Chondrocyte (in vitro differentiated cells): ENCODE data around the gene RGS10. TPM values are rescaled to one million over a fixed set of nuclear protein-coding genes. Genes with fewer than 3 reads are reported as not detected.

ENCODE experiments used
- DNase-seq: peaks from one replicate; pipeline ENCODE4 v3.0.0; 2021; ENCODE audit warnings: mixed read lengths, low spot score
- H3K27ac Mint-ChIP-seq: one replicate; pipeline ENCODE4 v1.8.0; 2021; ENCODE audit warnings: mild to moderate bottlenecking, moderate library complexity, mixed read lengths; ENCODE audit not compliant: unreplicated experiment
- H3K27me3 Mint-ChIP-seq: 2 replicates; pipeline ENCODE4 v1.8.0; 2021; ENCODE audit warnings: low read depth, mixed read lengths
- H3K36me3 Mint-ChIP-seq: 2 replicates; pipeline ENCODE4 v1.8.0; 2021; ENCODE audit warnings: low read depth, mixed read lengths
- H3K4me1 Mint-ChIP-seq: 2 replicates; pipeline ENCODE4 v1.8.0; 2021; ENCODE audit warnings: low read depth, mild to moderate bottlenecking, mixed read lengths
- H3K4me3 Mint-ChIP-seq: one replicate; pipeline ENCODE4 v1.8.0; 2021; ENCODE audit warnings: mild to moderate bottlenecking, moderate library complexity, mixed read lengths; ENCODE audit not compliant: unreplicated experiment
- H3K9me3 Mint-ChIP-seq: 2 replicates; pipeline ENCODE4 v1.8.0; 2021; ENCODE audit warnings: low read depth, mixed read lengths
- total RNA-seq: library from RNA; stranded (reverse); gene quantifications from 3 replicates; pipeline ENCODE4 v1.2.1, GENCODE V29; 2021
- TF ChIP-seq, protein P1 (sequence below): fragments of 200-600 bp; sonication (generic); IDR thresholded peaks from 2 replicates; pipeline ENCODE4 v1.5.0; 2021; ENCODE audit warnings: antibody characterized with exemption, mild to moderate bottlenecking, moderate library complexity

RGS10 gene
- total RNA-seq, 1 donor from 2014 or later = 19.7 TPM

DNA sequence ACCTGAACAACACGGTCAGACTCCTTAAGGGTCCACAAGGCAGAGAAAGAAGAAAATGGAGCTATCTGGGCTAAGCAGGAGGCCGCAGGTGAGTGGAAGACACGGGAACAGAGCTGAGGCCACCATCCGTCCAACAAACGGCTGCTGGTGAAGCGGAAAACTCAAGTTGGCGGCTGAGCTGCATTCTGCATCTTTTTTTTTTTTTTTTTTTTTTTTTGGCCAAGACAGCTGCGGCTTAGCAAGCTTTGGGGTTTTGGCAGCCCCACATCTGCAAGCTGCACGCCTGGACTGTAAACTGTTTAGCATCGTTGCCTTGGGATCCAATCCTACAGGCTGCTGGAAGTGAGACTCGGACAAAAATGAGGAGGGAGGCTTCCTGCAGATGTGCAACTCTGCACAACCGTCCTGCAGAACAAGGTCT is 37.4 kb downstream of the RGS10 start:
- DNase-seq = no peak
- TF ChIP-seq, protein P1, sequence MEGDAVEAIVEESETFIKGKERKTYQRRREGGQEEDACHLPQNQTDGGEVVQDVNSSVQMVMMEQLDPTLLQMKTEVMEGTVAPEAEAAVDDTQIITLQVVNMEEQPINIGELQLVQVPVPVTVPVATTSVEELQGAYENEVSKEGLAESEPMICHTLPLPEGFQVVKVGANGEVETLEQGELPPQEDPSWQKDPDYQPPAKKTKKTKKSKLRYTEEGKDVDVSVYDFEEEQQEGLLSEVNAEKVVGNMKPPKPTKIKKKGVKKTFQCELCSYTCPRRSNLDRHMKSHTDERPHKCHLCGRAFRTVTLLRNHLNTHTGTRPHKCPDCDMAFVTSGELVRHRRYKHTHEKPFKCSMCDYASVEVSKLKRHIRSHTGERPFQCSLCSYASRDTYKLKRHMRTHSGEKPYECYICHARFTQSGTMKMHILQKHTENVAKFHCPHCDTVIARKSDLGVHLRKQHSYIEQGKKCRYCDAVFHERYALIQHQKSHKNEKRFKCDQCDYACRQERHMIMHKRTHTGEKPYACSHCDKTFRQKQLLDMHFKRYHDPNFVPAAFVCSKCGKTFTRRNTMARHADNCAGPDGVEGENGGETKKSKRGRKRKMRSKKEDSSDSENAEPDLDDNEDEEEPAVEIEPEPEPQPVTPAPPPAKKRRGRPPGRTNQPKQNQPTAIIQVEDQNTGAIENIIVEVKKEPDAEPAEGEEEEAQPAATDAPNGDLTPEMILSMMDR = no peak
- Mint-ChIP-seq H3K27me3 (no peaks in the 10 kb centered on the region), H3K4me3 (no peak overlapping the region), H3K36me3 (peaks cover 4% of the 10 kb centered on the region), H3K9me3 (no peaks in the 10 kb centered on the region), H3K27ac (no peak overlapping the region), H3K4me1 (peaks cover 2% of the 10 kb centered on the region)

DNA sequence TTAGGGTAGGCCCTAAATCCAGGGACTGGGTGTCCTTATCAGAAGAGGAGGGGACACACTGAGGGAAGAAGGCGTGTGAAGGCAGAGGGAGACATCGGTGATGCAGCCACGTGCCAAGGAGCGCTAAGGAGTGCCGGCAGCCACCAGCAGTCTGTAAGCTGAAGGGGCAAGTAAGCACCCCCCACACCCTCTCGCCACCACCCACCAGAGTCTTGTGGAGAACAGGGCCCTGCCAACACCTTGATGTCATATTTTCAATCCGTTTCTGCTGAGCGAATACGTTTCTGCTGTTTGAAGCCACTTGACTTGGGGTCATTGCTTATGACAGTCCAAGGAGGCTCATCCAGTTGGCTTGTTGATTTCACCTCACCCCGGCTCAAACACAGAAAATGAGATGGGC is 37.9 kb downstream of the RGS10 start:
- no peak overlapping the region for H3K27ac Mint-ChIP-seq
- H3K27me3 Mint-ChIP-seq = no peaks in the 10 kb centered on the region
- TF ChIP-seq, protein P1 = no peak

DNA sequence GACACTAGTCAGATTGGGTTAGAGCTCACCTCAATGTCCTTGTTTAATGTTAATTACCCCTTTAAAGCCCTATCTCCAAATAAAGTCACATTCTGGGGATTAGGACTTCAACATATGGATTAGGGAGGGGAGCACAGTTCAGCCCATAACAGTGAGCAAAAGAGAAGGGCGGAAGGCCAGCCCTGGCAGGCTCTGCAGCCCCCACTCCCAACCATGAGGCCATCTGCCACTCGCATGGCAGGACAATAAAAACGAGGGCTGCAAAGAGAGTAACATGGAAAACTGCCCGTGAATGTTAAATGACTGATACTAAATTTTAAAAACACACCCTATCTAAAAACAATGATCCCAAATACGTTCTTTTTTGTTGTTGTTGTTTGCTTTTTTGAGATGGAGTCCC is 38.7 kb downstream of the RGS10 start:
- TF ChIP-seq, protein P1 = no peak
- no peak overlapping the region for H3K27ac Mint-ChIP-seq
- H3K4me1 Mint-ChIP-seq = peaks cover 4% of the 10 kb centered on the region
- no peak overlapping the region for H3K4me3 Mint-ChIP-seq
- no peak for DNase-seq
- H3K36me3 Mint-ChIP-seq = peaks cover 3% of the 10 kb centered on the region
- H3K9me3 Mint-ChIP-seq = no peaks in the 10 kb centered on the region
- H3K27me3 Mint-ChIP-seq = no peaks in the 10 kb centered on the region

More for the DNA sequence above, 37.9 kb downstream of the RGS10 start:
- no peak overlapping the region for H3K4me3 Mint-ChIP-seq
- DNase-seq = no peak
- H3K36me3 Mint-ChIP-seq = peaks cover 3% of the 10 kb centered on the region
- no peaks in the 10 kb centered on the region for H3K9me3 Mint-ChIP-seq
- H3K4me1 Mint-ChIP-seq = no peaks in the 10 kb centered on the region

GRCh38 chr10:119502618-119503155 is 39.8 kb downstream of the RGS10 start:
- DNase-seq = no peak
- no peak overlapping the region for H3K4me3 Mint-ChIP-seq
- H3K4me1 Mint-ChIP-seq = peaks cover 4% of the 10 kb centered on the region
- H3K9me3 Mint-ChIP-seq = no peaks in the 10 kb centered on the region
- peaks cover 6% of the 10 kb centered on the region for H3K36me3 Mint-ChIP-seq
- H3K27me3 Mint-ChIP-seq = no peaks in the 10 kb centered on the region
- no peak overlapping the region for H3K27ac Mint-ChIP-seq
- TF ChIP-seq, protein P1 = no peak

GRCh38 chr10:119502209-119502608 is 40.3 kb downstream of the RGS10 start:
- Mint-ChIP-seq H3K9me3 (no peaks in the 10 kb centered on the region), H3K36me3 (peaks cover 6% of the 10 kb centered on the region), H3K4me3 (no peak overlapping the region), H3K27me3 (no peaks in the 10 kb centered on the region), H3K27ac (no peak overlapping the region), H3K4me1 (peaks cover 4% of the 10 kb centered on the region)
- TF ChIP-seq, protein P1 = no peak
- DNase-seq = no peak
